Activated T-cell treated with anti-CD3 and anti-CD28 coated beads for 48 hours (primary cell): ENCODE results near the gene MSI2.

Source experiments
- DNase-seq: peaks from one replicate; pipeline ENCODE4 v3.0.0-alpha.2; 2020; ENCODE audit warnings: low read depth

The MSI2 gene

GRCh38 chr17:57247261-57247660 is 9.1 kb upstream of the MSI2 start:
- DNase-seq, result no peak

DNA sequence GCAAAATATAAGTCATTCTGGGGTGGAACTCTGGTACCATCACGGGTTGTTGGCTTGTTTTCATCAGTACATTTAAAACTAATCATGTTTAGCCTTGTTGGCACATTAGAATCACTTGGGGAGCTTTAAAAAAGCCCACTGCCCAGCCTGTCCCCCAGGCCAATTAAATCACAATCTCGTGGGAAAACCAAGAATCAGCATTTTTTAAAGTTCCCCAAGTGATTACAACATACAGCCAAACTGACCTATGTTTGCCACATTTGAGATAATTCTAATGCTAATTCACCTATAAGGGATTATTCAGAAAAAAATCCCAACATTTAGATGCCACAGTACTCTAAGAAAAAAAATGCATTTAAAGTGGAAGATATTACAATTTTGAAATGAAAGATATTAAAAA is 8.4 kb upstream of the MSI2 start:
- DNase-seq, result no peak

- DNase-seq, result no peak
These were observed 6.8 kb upstream of the MSI2 start for GRCh38 chr17:57249520-57249919.

GRCh38 chr17:57251211-57251787 is 5.0 kb upstream of the MSI2 start:
- no peak for DNase-seq

DNA sequence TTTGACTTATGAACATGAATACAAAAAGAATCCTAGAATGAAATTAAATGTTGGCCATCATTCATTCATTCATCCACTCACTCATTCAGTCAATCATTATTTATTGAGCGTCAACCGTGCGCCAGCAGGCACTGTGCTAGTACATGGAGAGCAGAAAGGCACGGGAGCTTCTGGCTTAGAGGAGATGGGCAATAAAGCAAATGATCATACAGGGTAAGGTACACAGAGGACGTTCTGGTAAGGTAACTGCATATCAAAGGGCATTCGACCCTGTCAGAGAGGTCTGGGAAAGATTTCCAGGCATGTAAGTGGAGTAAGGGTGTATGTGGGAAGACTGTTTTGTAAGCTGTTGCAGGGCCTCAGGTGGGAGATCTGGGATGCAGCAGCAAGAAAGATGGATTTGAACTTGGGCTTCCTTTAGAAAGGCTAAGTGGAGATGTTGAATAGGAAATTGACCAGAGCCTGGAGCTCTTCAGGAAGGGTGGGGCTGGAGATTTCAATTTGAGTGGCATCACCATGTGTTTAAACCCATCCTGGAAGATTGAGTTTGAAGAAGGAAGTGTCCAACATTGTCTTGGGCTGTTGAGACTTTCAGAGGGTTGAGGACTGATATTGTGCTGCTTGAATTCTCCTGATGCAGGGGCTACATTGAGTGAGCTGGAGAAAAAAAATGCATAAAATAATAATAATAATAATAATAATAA is 2.8 kb upstream of the MSI2 start:
- DNase-seq, result no peak

DNA sequence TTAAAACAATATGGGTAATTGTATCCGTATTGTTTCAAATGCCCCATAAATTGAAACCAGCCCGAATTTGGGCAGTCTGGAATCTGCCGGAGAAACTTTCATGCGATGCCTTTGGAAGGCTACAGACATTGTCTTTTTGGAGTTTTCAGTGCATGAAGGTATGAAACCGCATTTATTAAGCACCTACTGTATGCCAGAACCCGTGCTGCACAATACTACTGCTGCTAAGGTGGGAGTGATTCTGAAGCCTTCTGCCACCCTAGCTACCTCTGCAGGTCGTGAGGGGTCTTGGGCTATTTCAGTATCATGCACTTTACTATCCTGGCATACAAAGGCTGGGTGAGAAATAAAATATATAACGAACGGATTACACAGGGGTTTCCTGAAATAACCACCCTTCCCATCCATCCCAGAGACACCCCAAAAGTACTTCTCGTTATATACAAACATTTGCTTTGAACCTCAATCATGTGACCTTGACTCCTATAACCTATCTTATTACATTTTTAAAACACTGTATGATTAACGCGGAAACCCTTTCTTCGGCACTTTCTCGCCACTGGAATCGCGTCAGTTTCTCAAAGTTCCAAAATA is 1.0 kb upstream of the MSI2 start:
- DNase-seq, result no peak

DNA sequence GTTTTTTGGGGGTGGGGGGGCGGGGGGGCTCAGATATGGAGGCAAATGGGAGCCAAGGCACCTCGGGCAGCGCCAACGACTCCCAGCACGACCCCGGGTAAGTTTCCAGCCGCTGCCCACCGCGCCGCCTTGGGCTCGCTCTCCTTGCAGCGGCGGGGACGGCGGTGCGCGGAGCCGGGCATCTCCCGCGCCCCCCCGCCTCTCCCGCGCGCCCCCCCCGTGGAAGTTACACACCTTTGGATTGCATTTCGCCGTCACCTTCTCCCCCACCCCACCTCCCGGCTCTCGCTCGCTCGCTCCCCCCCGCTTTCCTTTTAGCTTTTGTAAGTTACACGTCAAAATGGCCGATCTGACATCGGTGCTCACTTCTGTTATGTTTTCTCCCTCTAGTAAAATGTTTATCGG is 387 bp downstream of the MSI2 start:
- DNase-seq, result no peak

DNA sequence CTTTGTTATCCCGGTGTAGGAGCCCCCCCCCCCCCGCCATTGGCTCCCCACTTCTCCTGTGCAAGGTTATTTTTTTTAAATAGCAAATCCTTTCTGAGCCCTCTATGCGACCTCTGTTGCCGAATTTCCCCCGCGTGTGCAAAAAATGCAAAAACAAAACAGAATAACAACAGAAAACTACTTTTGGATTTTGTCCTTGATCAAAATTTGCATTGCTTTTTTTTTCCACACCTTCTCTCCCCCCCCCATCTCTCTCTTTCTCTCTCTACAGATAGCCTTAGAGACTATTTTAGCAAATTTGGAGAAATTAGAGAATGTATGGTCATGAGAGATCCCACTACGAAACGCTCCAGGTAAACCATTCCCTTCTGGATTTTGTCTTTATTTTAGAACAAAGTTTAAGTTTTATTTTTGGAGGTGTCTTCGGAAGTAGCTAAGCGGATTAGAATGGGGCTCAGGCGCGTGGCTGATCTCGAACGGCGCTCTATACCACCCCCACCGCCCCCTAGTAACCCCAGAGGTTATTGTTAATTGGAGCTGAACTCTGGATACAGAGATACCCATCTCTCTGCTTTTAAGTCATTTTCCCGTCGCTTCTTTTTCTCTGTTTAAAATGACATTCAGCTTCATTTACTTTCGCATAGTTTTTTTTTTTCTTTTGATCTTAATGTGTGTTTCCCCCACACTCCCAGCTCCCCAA is 1.0 kb downstream of the MSI2 start:
- DNase-seq, result no peak

- DNase-seq, result no peak
These were observed 1.9 kb downstream of the MSI2 start for GRCh38 chr17:57257895-57258851.

DNA sequence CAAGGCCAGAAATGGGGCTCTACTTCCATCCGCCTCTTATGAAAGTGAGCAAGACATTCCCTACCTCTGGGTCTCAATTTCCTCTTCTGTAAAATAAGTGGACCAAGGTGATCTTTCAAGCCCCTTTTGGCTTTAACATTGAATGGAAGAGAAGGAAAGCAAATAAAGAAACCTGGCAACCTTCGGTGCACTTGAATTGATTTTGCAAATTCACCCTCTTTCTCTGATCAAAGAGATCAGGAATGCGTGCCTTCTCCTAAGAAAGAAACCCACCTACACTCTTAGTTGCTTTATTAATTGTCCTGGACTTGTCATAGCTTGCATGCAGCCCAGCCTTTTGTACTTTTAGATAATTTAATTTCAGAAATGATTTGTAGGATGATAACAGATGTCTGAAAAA is 3.0 kb downstream of the MSI2 start:
- no peak for DNase-seq

DNA sequence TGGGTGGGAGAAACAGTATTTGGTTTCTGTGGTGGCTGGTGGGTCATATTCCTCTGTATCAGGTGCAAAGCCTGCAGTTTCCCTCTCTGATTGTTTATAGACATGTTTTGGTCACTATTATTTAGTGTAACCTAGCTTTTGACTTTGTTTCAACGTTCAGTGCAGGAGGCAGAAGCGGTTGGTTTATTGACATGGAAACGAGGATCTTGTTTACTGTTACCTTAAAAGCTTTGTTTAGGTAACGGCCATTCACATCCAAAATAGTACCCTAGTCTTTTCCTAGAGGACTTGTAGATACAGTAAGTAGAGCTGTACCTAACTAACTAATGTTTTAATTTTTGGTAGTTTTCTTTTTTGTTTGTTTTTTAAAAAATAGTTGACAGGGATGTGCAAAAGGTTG is 3.5 kb downstream of the MSI2 start:
- no peak for DNase-seq

- no peak for DNase-seq
These were observed 4.2 kb downstream of the MSI2 start for GRCh38 chr17:57260325-57261083.

DNA sequence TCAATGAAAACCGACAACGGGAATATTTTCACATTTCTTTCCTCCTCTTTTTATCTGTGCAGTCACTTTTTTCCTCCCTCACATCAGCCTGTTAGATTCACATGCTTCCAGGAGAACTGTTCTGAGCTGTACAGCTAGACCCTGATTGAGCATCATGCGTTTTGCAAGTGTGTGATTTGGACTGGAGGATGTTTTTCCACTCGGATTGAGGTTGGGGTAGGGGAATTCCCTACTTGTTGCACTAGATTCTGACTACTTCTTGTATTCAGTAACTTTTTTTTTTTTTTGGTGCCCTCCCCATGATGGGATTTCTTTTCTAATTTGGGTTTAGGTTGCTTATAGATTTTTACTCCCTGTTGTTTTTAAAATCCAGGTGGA is 4.8 kb downstream of the MSI2 start:
- DNase-seq, result no peak

DNA sequence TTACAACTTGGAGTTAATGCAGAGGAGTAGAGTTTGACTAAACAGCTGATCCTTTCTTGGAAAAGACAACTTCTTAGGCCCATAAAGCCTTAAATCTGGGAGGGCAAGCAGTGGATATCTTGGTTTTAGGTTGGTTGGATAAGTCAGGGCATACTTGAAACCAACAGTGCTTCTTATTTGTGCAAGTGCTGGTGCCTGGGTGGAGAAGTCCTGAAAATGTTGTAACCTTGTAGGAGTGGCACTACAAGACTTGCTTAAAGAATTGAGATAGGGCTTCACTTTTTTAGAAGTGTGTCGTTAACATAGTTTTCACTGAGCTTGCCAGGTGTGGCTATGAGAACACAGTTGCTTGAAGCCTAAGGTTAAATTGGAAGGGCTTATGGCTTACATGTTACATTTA is 6.2 kb downstream of the MSI2 start:
- no peak for DNase-seq

GRCh38 chr17:57264250-57264649 is 7.9 kb downstream of the MSI2 start:
- no peak for DNase-seq

- DNase-seq, result no peak
These were observed 8.5 kb downstream of the MSI2 start for GRCh38 chr17:57264776-57265175.

- no peak for DNase-seq
These were observed 10.6 kb downstream of the MSI2 start for GRCh38 chr17:57266902-57267311.

- no peak for DNase-seq
These were observed 11.9 kb downstream of the MSI2 start for GRCh38 chr17:57268181-57268580.

DNA sequence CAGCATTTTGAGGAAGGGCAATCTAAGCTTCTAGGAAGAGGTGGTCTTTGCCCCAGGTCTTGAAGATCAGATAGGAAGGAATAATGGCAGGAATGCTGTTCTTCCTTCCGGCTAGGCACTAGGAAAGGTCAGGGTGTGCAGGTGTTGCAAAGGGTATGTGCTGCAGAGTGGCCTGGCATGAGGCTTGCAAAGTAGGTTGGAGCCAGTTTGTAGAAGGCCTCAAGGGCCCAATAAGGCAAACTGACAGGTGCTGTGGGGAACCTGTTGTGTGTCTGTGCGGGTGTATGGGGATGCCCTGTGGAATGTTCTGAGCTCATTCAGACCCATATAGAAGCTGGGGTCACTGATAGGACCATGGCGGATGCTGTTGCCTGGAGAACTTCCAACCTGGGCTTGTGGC is 12.7 kb downstream of the MSI2 start:
- no peak for DNase-seq

- DNase-seq, result no peak
These were observed 13.4 kb downstream of the MSI2 start for GRCh38 chr17:57269598-57270255.

- DNase-seq, result no peak
These were observed 14.5 kb downstream of the MSI2 start for GRCh38 chr17:57270801-57271245.
